WERI-Rb-1 (cell line): ENCODE measurements around the gene PIP4K2A.
"Not testable (repeated sequence)": the region's sequence is repeated elsewhere in the genome, so short reads cannot be mapped to it uniquely, and the experiment has no call there.

Experiments used
- DNase-seq: peaks from one replicate; pipeline ENCODE4 v3.0.0-alpha.2; 2020
- H3K27ac ChIP-seq: fragments of 250-450 bp; sonication (Bioruptor Pico); 2 replicates; pipeline ENCODE4 v1.5.1; 2020; ENCODE audit warnings: mild to moderate bottlenecking, moderate library complexity
- H3K27me3 ChIP-seq: fragments of 250-450 bp; sonication (Bioruptor Pico); 2 replicates; pipeline ENCODE4 v1.5.1; 2021; ENCODE audit warnings: mild to moderate bottlenecking, low read depth, moderate library complexity; ENCODE audit not compliant: insufficient read depth, severe bottlenecking
- H3K36me3 ChIP-seq: fragments of 250-450 bp; sonication (Bioruptor Pico); 2 replicates; pipeline ENCODE4 v1.5.1; 2020; ENCODE audit warnings: mild to moderate bottlenecking, moderate library complexity
- H3K4me3 ChIP-seq: 2 replicates; pipeline ENCODE4 v1.5.1; 2011; ENCODE audit warnings: low read depth, mild to moderate bottlenecking, control low read depth, low read length
- H3K9me3 ChIP-seq: fragments of 250-450 bp; sonication (Bioruptor Pico); 2 replicates; pipeline ENCODE4 v1.5.1; 2021; ENCODE audit warnings: mild to moderate bottlenecking, moderate library complexity; ENCODE audit not compliant: severe bottlenecking
- CTCF ChIP-seq: IDR thresholded peaks from 2 replicates; pipeline ENCODE4 v1.5.1; 2011; ENCODE audit warnings: low read depth, mild to moderate bottlenecking, control low read depth, inconsistent platforms, low read length

Gene PIP4K2A

GRCh38 chr10:22697800-22698199 lies 16.6 kb downstream of the PIP4K2A start:
- TF ChIP-seq CTCF, result no peak
- Histone ChIP-seq H3K27me3 (no peaks in the 10 kb centered on the region), H3K36me3 (no peaks in the 10 kb centered on the region), H3K4me3 (no peak overlapping the region), H3K9me3 (no peaks in the 10 kb centered on the region), H3K27ac (no peak overlapping the region)
- DNase-seq, result no peak

- TF ChIP-seq CTCF, result no peak
- H3K4me3 ChIP-seq, result no peak overlapping the region
- H3K27ac ChIP-seq, result no peak overlapping the region
- no peaks in the 10 kb centered on the region for H3K36me3 ChIP-seq
- no peaks in the 10 kb centered on the region for H3K9me3 ChIP-seq
- H3K27me3 ChIP-seq, result no peaks in the 10 kb centered on the region
- DNase-seq, result no peak
Observed at GRCh38 chr10:22697101-22697500, 17.3 kb downstream of the PIP4K2A start.

- Histone ChIP-seq H3K27me3 (no peaks in the 10 kb centered on the region), H3K9me3 (no peaks in the 10 kb centered on the region), H3K4me3 (no peak overlapping the region), H3K27ac (no peak overlapping the region), H3K36me3 (no peaks in the 10 kb centered on the region)
- no peak for DNase-seq
- no peak for TF ChIP-seq CTCF
Observed at GRCh38 chr10:22693860-22694259, 20.5 kb downstream of the PIP4K2A start.

GRCh38 chr10:22693371-22693784 lies 21.0 kb downstream of the PIP4K2A start:
- no peak for TF ChIP-seq CTCF
- Histone ChIP-seq H3K27ac (no peak overlapping the region), H3K36me3 (no peaks in the 10 kb centered on the region), H3K27me3 (no peaks in the 10 kb centered on the region), H3K9me3 (no peaks in the 10 kb centered on the region), H3K4me3 (no peak overlapping the region)
- no peak for DNase-seq

- H3K4me3 ChIP-seq, H3K27me3 ChIP-seq, H3K27ac ChIP-seq, H3K9me3 ChIP-seq, H3K36me3 ChIP-seq, DNase-seq: not testable (repeated sequence)
Observed at GRCh38 chr10:22692119-22692518, 22.3 kb downstream of the PIP4K2A start.

- Histone ChIP-seq H3K27ac (no peak overlapping the region), H3K4me3 (no peak overlapping the region), H3K36me3 (no peaks in the 10 kb centered on the region), H3K27me3 (no peaks in the 10 kb centered on the region), H3K9me3 (no peaks in the 10 kb centered on the region)
- TF ChIP-seq CTCF, result no peak
- no peak for DNase-seq
Observed at GRCh38 chr10:22690614-22691431, 23.6 kb downstream of the PIP4K2A start.
